DMS53 (cell line): Measurements from ENCODE around the gene MEIS1.

Source experiments
- DNase-seq: peaks from one replicate; lab custom pipeline; 2025; lab: John Stamatoyannopoulos, UW

Gene MEIS1

DNA sequence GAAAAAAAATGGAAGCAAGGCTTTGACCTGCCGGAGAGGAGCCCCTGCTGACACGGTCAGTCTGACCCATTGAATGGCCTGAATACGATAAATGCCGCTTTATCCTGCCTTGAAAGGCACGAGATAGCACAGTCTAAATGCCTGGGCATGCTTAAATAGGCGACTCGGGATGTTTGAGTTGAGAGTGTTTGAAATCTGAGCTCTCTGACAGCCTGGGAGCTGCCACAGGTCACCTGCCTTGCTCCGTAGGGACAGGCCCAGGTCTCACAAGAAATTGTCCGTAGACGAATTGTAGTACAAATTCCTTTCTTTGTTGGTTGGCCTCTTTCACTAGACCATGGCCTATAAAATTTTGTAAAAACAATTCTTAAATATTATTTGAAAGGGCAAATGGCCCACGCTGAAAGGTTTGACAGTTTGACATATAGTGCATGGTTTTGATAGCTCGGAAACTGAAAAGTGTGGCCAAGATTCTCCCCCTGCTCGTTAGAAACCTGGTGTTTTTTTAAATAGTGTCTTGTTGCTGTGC lies 72.8 kb downstream of the MEIS1 start:
- no peak for DNase-seq

GRCh38 chr2:66508484-66509071 lies 73.7 kb downstream of the MEIS1 start:
- DNase-seq = no peak

DNA sequence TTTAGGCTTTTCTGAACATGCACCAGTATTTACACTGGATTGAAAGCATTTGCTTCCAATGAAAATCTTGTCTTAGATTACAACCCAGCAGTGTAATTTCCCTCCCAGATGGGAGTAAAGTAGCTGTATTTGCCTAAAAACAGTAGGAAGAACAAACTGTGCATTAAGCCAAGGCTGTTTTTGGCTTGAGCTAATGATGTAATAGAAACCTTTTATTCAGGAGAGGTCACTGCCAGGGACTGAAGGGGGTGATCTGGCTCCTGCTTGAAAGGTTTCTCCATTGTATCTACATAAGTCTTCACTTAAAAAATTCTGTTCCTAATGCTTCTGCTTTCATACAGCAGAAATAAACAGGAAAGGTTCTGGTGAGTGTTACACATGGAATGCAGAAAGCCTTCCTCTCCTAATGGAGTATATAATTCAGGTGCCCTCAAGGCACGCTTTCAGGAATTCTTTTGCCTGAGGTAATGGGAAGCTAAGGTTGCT lies 74.4 kb downstream of the MEIS1 start:
- DNase-seq = no peak

DNA sequence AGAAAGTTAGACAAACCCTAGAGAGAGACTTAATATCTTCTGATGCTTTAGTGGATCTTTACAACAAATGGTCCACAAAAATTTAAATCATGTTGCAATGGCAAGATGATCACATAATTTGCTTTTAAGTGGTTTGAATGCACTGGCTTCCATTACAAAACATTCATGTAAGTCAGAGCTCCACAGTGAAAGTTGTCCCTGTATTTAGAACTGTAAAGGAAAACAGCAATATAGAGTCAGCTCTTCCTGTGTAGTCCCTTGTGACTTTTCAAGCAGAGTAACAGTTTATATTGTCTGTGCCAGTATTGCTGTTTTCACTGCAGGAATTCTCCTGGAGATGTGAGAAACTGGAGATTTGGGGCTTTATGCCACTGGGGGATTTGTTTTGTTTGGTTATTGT lies 77.7 kb downstream of the MEIS1 start:
- no peak for DNase-seq

GRCh38 chr2:66515743-66516142 lies 80.8 kb downstream of the MEIS1 start:
- peak; percentile 18 for DNase-seq

DNA sequence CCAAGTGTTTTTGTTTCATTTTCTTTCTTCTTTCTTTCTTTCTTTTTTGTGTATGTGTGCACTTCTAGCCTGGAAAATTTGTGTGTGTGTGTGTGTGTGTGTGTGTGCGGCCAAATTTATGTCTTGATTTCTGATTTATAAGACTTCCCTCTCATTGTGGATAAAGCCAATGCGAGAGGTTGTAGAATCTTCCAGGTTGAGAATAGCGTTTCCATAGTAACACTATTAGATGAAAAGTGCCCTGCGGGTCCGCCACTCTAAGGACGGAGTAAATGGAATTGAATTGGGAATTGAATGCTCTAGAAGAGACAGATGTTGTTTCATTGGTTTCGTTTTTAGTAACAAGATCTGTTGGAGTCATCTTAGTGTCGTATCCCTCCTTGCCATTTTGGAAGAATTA lies 81.6 kb downstream of the MEIS1 start:
- DNase-seq = no peak

GRCh38 chr2:66517772-66518171 lies 82.8 kb downstream of the MEIS1 start:
- no peak for DNase-seq

GRCh38 chr2:66519264-66519843 lies 84.4 kb downstream of the MEIS1 start:
- no peak for DNase-seq

DNA sequence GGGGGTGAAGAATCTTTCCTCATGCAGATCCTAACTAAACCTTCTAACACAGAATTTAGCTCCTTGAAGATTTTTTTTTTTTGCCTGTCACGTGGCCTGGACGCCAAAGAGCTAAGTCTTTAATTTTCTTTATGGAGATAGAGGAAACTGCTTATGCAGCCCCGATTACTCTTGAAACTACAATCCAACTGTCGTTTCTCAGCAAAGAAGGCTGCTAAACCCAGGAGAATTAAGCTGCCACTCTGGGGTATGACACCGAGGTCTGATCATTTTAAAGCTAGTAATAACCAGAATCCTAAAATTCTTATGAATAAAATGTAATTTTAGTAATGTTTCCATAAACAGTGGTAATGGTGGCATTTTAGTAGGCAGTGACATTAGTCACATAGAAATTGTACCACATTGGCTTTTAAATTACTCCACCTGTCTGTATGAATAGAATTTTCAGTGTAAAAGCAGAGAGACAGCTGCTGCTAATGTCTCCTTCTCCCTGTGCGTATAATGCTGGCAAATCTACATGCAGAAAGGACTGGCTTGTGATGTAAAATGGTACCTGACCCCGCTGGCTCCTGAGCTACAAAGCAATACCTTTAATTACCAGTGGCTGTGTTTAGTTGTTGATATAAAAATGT lies 86.5 kb downstream of the MEIS1 start:
- no peak for DNase-seq

GRCh38 chr2:66522611-66523376 lies 87.9 kb downstream of the MEIS1 start:
- no peak for DNase-seq

DNA sequence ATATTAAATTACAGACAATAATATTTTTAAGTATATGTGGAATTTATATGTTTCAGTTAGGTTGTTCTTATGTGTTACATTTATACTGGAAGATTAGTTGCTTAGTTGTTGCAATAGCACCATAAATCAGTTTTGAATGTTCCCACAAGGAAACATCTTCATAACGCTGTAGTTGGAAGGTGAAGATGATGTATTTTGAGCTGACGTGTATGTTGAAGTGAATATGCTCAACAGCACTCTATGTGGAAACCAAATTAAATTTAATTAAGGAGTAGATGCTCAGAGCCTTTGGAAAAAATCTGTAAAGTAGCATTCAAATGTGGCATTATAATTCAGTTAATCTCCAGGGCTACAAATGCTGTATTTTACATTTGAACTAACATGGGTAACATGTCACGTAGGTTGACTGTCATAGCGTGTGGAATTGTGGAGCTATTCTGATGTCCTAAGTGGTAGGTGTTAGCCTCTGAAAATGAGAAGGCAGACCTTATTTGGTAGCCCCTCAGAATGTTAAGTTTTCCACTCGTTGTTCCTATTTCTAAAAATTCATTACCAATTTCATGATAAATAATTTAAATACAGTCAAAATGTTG lies 88.5 kb downstream of the MEIS1 start:
- no peak for DNase-seq

DNA sequence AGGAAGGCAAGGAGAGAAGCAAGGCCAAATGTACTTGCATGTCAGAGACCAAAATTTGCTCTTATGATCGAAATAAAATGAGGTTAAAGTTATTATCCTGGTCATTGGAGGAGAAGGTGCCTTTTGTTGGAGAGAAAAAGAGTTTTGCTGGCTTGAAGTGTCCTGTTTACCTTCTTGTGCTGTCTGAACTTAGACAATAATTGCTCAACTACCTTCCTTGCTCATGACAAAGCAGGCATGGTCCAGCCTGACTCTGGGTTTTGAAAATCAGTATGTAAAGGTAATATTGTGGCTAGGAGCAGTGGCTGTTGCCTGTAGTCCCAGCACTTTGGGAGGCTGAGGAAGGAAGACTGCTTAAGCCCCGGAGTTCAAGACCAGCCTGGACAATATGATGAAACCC lies 89.1 kb downstream of the MEIS1 start:
- DNase-seq = no peak

- no peak for DNase-seq
Measured at GRCh38 chr2:66525606-66526005, 90.7 kb downstream of the MEIS1 start.

- no peak for DNase-seq
Measured at GRCh38 chr2:66526180-66526579, 91.3 kb downstream of the MEIS1 start.

DNA sequence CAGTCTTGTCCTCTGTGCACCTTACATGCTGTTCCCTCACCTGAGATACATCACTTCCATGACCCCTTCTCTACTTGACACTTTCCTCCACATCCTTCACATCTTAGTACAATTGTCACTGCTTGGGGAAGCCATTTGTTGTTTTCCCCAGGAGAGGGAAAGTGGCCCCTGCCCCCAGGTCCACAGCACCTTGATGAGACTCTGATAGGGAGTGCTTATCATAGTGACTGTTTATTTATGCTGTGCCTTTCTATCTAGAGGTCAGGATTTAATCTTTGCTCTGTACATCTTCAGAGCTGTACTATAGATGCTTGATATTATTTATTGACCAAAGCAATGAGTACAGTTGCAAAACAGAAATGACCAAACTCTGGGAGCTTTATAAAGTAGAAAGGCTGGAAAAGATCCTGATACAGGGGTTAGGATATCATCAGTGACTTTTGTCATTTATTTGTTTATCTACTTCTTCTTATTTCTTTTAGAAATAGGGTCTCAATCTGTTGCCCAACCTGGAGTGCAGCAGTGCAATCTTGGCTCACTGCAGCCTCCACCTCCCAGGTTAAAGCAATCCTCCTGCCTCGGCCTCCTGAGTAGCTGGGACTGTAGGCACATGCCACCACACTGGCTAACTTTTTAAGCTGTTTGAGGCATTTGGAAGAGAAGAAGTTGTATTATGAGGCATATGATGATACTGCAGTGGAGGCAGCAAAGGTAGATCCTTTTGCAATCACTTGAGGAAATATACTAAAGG lies 94.2 kb downstream of the MEIS1 start:
- DNase-seq = no peak

DNA sequence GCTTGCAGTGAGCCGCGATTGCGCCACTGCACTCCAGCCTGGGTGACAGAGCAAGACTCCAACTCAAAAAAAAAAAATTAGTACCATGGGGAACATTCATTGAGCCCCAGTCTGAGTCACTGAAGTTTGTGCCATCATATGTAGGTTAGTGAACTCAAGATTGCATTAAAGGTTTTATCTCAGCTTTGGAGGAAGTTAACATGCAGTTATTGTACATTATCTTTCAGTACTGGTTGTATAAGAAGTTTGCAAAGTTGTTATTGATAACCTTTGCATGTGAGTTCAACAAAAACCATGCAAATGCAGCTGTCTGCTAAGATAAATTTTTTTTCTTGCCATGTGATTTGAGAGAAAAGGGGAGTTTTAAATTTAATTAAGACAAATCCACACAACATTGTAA lies 95.7 kb downstream of the MEIS1 start:
- DNase-seq = no peak

DNA sequence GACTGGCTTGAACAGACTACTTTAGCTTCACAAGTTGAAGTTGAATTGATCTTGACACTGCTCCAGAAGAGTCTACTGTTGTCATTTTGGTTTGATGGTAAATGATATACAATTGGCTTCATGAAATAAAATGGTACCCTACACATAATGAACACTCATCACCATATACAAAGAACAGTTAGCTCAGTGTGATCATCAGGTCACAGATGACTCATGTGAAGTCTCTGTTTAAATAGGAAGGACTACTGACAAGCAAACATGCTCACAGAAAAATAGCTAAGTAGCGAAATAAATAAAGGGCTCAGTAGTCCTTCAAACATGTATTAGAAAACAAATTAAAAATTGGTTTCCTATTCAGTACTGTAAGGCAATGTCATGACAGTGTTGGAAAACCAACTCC lies 96.2 kb downstream of the MEIS1 start:
- DNase-seq = peak; percentile 48

- DNase-seq = no peak
Measured at GRCh38 chr2:66531567-66531966, 96.6 kb downstream of the MEIS1 start.

- DNase-seq = no peak
Measured at GRCh38 chr2:66532972-66533868, 98.3 kb downstream of the MEIS1 start.

GRCh38 chr2:66534461-66534860 lies 99.5 kb downstream of the MEIS1 start:
- no peak for DNase-seq
